A172 (cell line): Measurements from ENCODE around the gene KCNE4. TPM values are rescaled to one million over a fixed set of nuclear protein-coding genes. Genes with fewer than 3 reads are reported as not detected.
A peak's percentile ranks its signal among the peaks of the same experiment; 100 is the strongest.

Source experiments
- DNase-seq: peaks from one replicate; pipeline ENCODE4 v3.0.0-alpha.2; 2015; ENCODE audit warnings: low spot score
- total RNA-seq: library from RNA; depleted of rRNA; stranded (reverse); fragments of >200 nt; shearing (Covaris generic); gene quantifications from 2 replicates; pipeline ENCODE4 v1.2.3, GENCODE V29; 2014

Gene KCNE4
- total RNA-seq, 1 experiment from 2014 or later, result 0.17 TPM

DNA sequence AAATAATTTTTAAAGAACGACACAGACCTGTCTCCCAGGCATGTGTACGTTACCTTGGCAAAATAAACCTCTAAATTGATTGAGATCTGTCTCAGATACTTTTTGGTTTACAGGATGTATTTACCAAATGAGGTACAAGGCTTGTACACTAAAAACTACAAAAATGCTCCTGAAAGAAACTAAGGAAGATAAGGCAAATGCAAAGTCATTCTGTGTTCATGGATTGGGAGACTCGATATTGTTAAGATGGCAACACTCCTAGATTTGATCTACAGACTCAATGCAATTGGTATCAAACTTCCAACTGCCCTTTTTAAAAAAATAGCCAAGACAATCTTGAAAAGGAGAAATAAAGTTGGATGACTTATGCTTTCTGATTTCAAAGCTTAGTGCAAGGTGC is 11.5 kb upstream of the KCNE4 start:
- no peak for DNase-seq

DNA sequence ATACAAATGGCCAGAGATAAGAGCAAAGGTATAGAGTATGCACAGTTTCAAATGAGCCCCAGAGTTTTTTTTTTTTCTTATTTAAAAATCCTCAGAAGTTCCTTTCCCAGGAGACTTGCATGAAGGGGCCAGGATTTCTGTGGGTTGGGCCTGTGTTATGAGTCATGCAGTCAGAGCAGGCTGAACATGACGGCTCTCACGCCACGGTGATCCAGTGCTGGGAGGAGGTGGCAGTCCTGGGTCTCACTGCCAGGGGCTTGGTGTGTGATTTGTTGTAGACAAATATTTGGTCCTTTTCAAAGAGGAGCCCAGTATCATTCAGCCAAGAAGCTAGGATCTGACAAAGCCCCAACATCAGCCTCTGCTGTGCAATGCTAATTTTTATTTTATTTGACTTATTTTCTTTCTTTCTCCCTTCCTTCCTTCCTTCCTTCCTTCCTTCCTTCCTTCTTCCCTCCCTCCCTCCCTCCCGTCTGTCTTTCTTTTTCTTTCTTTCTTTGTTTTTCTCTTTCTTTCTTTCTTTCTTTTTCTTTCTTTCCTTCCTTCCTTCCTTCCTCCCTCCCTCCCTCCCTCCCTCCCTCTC is 10.4 kb upstream of the KCNE4 start:
- DNase-seq, result peak; percentile 90

DNA sequence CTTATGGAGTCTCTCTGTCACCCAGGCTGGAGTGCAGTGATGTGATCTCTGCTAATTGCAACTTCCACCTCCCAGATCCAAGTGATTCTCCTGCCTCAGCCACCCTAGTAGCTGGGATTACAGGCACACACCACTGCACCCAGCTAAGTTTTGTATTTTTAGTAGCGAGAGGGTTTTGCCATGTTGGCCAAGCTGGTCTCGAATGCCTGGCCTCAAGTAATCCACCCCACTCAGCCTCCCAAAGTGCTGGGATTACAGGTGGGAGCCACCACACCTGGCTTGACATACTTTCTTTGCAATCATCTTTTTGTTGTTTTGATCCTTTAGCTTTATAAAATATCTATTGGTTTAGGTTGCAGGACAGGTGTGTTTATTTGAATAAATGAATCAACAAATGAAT is 9.7 kb upstream of the KCNE4 start:
- no peak for DNase-seq

DNA sequence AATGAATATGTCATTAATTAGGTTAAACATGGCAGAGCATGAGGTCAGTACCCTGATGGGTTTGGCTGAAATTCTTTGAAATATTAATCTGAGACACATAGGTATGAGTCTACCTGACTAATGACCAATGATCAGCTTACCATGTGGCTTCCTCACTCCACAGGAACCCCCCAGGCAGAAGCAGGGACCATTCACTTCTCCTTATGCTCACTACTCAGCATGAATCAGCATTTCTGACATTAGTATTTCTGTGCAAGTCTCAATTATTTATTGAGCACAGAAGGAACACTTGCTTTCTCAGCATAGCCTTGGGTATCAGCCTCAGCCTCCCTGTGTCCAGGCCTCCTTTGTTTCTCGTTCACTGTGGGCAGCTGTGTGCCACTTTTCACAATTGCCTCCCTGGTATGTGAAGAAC is 9.3 kb upstream of the KCNE4 start:
- DNase-seq, result no peak

DNA sequence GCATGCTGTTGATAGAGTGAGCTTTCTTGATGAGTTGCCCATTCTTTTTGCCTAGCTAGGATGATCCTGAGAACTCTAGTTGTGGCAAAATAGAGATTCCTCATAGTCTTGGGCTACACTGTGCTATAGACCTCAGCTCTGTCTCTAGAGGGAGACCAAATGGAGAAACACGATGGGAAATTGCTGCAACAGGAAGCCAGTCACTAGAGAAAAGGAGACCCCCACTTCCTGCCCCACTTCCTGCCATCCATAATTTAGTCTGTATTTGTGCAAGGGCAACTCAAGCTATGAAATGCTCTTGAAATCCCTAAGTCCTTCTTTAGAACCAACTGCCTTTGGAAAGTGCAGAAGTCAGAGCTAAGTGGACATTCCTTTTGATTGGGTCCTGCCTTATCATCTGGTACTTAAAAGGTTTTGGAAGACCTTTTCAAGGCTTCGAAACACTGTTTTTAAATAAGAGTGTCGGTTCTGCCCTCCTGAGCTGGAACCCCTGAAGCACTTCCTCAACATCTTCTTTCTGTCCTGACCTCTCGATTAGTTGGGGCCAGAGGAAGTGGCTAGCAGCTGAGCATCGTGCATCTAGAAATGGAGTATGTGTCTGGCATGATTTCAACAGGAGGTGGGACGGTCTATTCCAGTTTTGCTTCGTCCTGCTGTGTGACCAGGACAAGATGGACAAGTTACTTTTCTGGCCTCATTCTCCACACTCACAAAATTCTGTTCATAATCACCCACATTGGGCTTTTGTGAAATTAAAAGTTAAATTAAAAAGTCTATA is 8.6 kb upstream of the KCNE4 start:
- DNase-seq, result no peak

DNA sequence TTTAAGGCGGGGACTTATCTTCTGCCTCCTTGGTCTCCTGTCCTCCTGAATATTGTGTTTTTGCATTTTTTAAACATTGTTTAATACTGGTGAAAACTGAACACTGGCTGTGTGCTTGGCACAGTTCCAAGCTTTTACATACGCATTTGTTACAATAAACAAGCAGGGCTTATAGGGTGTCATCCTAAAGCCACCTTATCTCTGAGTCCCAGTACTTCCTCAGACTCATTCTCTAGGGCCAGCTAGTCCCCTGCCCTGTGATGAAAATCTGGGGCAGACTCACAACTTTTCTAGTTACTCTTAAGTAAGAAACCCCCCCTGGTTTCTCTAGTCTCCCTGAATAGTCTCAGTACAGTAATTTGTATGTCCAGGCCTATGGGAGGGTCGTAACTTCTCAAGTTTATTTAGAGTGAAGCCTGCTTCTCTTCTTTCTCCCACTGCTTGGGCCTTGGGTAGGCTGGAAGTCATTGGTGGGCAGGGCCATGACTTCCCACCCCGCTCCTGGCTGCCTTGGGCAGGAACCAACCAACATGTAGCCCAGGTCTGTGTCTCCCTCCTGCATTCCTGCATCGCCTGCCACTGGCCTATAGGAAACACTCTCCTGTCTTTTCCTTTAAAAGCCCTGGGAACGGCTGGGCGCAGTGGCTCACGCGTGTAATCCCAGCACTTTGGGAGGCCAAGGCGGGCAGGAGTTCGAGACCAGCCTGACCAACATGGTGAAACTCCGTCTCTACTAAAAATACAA is 7.7 kb upstream of the KCNE4 start:
- DNase-seq, result no peak

DNA sequence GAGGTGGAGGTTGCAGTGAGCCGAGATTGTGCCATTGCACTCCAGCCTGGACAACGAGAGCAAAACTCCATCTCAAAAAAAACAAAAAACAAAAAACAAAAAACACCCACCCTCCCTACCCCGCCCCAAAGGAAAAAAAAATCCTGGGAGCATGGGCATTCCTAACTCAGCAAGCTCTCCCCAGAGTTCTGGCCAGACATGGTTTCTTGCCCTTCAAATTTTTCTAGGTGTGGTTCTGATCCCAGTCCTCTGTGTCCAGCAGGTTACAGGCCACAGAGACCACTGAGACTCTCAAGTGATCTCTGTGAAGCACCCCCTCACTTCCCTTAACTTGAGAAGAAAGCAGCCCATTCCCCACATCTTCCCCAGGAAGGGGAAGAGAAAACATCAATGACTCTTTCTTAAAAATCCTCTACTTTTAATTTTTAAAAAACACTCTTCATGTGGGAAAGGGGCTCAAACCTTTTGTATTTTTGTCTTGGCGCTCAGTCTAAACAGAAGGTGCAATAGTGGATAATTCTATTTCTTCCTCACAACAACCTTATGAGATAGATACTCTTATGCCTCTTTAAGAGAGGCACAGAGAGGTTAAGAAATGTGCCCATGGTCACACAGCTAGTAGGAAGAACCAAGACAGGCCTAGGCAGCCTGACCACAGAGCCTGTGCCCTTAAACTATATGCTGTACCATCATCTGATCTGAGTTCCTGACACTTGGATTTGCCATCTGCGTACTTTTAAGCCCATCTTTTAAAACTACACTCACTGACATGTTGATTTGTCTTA is 6.9 kb upstream of the KCNE4 start:
- DNase-seq, result no peak

DNA sequence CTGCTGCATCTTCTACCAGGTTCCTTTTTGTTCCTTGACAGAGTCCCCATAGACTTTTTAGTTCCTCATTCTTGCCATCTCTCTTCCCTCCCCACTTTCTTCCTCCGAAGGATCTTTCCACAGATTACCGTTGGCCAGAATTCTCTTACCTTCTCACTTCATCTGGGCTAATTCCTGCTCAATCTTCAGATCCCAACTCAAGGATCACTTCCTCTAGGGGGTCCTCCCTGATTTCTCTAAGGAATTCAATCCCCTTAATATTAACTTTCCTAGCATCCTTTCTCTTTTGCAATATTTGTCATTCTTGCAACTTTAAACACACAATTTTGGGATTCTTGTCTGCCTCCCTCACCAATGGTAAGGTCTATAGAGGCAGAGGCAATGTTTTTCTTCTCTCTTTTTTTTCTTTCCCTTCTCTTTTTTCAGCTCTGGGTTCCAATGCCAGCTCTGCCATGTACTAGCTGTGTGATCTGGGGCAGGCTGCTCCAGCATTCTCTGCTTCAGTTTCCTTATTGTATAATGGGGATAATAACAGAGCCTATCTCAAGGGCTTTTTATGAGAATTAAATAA is 5.4 kb upstream of the KCNE4 start:
- DNase-seq, result no peak

DNA sequence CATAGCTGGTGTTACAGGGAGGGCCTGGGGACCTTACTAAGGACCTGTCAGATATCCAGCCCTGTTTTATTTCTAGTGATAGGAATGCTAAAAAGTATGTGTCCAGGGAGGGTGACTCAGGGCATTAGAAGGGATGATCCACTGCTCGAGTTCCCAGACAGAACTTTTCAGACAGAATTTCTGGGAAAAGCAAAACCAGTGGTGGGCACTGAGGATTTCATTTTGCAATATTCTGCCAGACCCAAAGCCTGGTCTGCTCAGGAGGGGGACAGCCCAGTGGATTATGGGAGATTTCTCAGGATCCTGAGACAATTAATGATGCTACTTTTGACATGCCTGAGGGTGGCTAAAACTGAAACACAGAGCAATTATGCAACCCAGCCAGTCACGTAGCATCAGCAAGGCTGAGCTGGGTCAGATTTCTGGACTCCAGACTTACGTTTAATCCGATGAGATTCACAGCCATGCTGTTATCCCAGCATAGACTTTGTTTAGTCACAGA is 4.7 kb upstream of the KCNE4 start:
- DNase-seq, result no peak

DNA sequence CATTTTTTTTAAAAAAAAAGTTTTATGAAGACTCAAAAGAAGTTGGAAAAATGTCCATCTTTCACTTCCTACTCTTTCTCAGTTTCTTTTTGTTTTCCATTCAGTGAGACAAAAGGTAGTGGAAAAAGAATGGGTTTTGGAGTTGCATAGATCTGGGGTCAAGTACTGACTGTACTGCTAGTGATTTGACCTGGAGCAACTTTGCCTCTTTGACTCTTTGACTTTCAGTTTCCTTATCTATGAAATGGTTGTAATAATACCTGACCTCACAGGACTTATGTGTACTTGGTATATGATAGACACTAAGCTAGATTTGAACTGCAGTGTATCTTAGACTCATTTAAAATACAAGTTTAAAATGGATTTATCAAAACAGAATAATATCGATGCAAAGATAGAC is 3.5 kb upstream of the KCNE4 start:
- DNase-seq, result no peak

DNA sequence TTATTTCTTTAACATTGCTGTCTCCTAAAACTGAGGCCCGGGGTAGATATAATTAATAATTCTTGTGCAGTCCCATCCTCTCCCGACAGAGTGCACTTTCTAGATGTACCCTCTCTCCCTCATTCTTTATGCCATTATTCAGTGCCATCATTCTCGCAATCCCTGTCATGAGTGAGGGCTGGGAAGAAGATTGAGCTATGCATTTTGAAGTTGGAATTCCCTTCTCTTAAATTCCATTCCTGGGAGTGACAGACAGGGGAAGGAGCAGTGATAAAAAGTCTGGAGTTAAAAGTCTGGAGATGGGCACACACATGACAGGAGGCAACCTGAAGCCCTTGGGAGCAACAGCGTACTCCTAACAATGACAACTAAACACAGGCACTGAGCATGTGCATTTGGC is 2.6 kb upstream of the KCNE4 start:
- no peak for DNase-seq

DNA sequence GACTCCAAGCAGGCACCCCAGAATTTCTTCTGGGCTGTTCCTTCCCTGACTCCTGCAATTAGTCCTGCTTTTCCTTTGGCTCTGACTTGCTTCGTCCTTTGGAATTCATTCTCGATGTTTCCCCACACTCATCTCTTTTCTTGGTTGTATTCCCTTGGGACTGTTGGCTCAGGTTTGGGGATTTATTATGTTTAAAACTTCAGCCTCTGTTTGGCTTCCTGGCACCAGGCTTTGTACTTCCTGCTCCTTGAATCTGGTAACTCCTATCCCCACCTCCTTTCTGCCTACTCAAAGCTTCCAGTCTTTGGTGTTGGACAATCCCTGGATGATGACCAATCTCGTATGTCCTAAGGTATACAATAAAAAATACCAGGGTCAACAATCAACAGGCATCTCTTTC is 1.8 kb upstream of the KCNE4 start:
- DNase-seq, result no peak

DNA sequence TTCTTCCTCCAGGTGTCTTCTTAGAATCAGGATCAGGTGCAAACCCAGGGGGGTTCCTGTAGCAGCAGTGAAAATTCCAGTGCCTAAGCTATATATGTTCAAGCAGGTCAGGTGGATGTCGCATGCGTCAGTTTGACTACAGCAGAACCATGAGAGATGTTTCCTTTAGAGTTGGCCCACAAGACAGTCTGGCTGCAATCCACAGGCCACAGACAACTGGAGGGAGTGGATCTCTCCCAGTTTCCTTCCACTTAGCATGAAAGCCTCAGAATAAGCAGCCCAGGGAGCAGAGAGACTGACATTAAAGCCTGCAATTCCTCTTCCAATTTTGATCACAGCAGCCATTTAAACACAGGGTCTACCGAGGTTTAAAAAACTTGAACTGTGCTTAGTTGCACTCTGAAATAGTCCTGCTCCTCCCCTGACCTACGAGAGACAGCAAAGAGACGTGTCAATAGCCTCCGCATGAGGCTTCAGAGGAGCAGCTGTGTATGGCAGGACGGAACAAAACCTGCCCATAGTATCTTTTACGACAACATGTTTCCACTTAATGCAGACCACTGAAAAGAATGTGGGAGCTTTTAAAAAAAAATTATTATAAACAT is 988 bp upstream of the KCNE4 start:
- no peak for DNase-seq

DNA sequence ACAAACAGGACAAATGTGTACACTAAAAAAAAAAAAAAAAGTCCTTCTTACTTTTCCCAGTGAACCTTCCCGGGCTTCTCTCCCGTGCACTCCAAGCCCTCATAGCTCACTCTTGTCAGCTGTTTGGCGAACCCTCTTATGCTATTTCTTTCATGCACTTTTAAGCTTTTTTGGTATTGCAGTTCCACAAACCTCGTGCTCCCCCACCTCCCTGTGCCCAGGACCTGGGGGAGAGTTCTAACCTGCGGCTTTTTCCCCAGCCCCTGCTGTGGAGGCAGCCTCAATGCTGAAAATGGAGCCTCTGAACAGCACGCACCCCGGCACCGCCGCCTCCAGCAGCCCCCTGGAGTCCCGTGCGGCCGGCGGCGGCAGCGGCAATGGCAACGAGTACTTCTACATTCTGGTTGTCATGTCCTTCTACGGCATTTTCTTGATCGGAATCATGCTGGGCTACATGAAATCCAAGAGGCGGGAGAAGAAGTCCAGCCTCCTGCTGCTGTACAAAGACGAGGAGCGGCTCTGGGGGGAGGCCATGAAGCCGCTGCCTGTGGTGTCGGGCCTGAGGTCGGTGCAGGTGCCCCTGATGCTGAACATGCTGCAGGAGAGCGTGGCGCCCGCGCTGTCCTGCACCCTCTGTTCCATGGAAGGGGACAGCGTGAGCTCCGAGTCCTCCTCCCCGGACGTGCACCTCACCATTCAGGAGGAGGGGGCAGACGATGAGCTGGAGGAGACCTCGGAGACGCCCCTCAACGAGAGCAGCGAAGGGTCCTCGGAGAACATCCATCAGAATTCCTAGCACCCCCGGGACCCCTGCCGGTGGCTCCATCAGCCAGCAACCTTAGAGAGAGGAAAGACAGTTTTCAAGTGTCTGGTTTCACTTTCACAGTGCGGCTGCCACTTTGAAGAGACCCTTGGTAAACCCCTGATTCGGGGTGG is 826 bp downstream of the KCNE4 start:
- DNase-seq, result no peak

DNA sequence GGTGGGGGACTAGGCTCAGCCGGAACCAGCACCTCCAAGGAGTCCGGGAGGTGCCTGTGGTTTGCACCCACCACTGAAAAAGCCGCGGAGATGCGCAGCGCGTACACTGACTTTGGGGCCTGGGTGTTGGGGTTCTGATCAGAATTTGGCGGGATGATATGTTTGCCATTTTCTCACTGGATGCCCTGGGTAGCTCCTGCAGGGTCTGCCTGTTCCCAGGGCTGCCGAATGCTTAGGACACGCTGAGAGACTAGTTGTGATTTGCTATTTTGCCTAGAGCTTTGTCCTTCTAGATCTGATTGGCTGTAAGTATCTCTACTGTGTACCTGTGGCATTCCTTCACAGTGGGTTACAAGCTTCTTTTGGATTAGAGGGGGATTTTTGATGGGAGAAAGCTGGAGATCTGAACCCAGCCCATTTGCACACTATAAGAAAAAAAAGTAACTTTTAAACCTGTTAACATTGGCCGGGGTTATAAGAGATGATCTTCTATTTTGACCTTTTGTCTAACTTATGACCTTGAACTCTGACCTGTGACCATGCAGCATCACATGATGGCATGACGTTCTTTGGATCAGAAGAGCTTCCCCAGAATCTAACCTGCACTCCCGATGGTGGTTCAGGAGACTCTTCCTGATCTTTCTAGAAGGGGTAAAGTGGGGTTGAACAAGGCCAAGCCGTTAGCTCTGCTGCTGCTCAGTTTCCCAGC is 1.6 kb downstream of the KCNE4 start:
- DNase-seq, result no peak

DNA sequence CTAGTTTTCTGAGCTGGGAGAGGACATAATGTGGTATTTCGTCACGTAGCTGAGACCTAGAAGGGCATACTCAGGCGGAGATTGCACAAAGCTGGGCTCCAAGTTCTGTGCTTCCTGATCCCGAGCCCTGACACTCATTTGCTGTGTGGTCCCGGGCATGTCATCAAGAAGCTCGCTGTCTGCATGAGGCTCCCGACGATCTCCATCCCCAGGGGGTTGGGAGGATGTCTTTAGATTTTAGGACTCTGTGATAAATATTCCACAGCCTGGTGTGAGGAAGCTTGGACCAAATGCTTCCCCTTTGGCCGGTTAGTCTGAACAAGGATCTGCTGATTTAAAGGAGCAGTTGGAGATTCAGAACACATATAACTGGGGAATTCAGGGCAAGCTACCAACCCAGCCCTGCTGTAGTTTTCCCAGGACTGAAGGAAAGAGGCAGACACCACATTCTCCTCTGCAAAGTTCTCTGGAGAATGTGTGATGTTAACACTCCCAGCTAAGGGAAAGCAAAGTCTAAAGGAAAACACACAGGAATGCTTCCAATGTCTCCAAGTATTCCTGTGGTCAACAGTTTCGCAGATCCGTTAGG is 2.3 kb downstream of the KCNE4 start:
- no peak for DNase-seq

DNA sequence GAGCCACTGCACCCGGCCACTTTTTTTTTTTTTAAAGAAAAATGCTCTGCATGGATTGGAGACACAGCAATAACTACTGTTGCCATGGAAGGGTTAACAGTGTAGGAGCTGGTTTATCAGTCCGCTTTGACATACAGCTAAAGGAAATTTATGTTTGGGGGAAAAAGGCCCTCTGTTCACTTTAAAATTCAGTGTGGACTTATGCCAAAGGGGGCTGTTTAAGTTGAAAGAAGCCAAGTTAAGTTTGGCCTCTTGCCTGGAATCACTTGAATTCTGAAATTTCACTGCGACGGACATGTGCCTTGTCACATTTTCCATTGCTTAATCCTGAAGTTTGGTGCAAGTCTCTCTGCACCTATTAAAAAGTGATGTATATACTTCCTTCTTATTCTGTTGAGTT is 3.1 kb downstream of the KCNE4 start:
- DNase-seq, result no peak

DNA sequence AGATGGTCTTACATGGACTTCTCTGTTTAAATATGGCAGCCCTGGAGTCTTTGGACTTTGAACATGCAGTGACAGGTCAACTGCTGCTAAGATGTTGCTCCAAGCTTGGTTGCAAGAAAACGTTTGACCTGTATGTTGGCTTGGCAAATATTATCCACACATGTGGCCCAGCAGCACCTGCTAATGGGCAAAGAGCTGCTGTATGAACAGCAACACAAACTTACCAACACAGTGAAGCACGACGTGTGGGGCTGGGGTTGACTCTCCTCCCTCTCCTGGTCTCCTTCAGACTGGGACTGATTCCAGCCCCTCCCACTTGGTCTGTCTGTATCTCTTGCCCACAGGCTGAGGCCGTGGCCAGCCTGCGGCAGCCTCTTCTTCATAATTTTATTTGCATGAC is 3.8 kb downstream of the KCNE4 start:
- no peak for DNase-seq
